AG10803 (cell line): ENCODE measurements around the gene ATP1B4.

Source experiments
- DNase-seq: peaks from one replicate; pipeline ENCODE4 v3.0.0; 2010; ENCODE audit warnings: low read depth
- H3K4me3 ChIP-seq: 2 replicates; pipeline ENCODE4 v1.5.1; 2011; ENCODE audit warnings: mild to moderate bottlenecking, low read length, control low read depth
- CTCF ChIP-seq: conservative IDR thresholded peaks from 2 replicates; pipeline ENCODE4 v1.5.1; 2011; ENCODE audit warnings: mild to moderate bottlenecking, low read length, control low read depth, inconsistent platforms

Gene ATP1B4

GRCh38 chrX:120356084-120356483 is 5.8 kb upstream of the ATP1B4 start:
- no peak for DNase-seq
- TF ChIP-seq CTCF = no peak
- no peak overlapping the region for H3K4me3 ChIP-seq

GRCh38 chrX:120357186-120357585 is 4.7 kb upstream of the ATP1B4 start:
- DNase-seq = no peak
- no peak overlapping the region for H3K4me3 ChIP-seq
- no peak for TF ChIP-seq CTCF

- no peak for TF ChIP-seq CTCF
- peak; percentile 0 for DNase-seq
- H3K4me3 ChIP-seq = no peak overlapping the region
Measured at GRCh38 chrX:120358737-120359456, 3.0 kb upstream of the ATP1B4 start.

DNA sequence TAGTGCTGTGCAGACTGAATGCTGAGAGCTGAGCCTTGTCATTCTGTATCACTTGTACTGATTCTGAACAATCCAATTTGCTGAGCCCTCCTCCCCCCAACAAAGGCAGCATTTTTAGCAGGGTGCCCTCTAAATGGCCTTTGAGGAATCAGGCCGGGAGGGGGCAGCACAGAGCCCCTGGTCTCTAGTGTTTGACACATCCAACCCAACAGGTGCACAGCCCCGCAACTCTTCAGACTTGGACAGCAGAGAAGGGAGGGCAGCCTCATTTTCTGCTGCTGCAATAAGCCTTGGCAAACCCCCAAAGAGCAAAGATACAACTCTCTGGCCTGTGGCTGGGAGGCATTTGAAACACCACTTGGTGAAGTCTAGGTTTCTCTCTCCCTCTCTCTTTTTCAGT is 3.4 kb downstream of the ATP1B4 start:
- DNase-seq = peak; percentile 3

GRCh38 chrX:120365968-120366367 is 4.1 kb downstream of the ATP1B4 start:
- H3K4me3 ChIP-seq = no peak overlapping the region
- no peak for DNase-seq
- TF ChIP-seq CTCF = no peak

More for the DNA sequence above, 3.4 kb downstream of the ATP1B4 start:
- TF ChIP-seq CTCF = peak; percentile 45
- no peak overlapping the region for H3K4me3 ChIP-seq

GRCh38 chrX:120366794-120367193 is 4.9 kb downstream of the ATP1B4 start:
- no peak overlapping the region for H3K4me3 ChIP-seq
- no peak for TF ChIP-seq CTCF
- DNase-seq = no peak

GRCh38 chrX:120367402-120368109 is 5.7 kb downstream of the ATP1B4 start:
- TF ChIP-seq CTCF = no peak
- H3K4me3 ChIP-seq = no peak overlapping the region
- no peak for DNase-seq
